Measurements from ENCODE around the gene ARMCX4. TPM values are rescaled to one million over a fixed set of nuclear protein-coding genes. Genes with fewer than 3 reads are reported as not detected.
"Not testable (repeated sequence)": the region's sequence is repeated elsewhere in the genome, so short reads cannot be mapped to it uniquely, and the experiment has no call there.

ARMCX4 gene
- total and polyA plus RNA-seq, 2 experiments from 2014 or later, result 6.2 to 8.3 TPM

DNA sequence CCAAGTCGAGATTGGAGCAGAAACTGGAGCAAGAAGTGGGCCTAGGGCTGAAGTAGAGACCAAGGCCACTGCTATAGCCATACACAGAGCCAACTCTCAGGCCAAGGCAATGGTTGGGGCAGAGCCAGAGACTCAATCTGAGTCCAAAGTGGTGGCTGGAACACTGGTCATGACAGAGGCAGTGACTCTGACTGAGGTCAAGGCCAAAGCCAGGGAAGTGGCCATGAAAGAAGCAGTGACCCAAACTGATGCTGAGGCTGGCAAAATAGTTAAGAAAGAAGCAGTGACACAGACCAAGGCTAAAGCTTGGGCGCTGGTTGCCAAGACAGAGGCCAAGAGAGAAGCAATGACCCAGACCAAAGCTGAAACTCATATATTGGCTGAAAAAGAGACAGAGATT lies 3.5 kb downstream of the ARMCX4 start:
- no peak overlapping the region for H3K4me2 ChIP-seq
- no peaks in the 10 kb centered on the region for H3K36me3 ChIP-seq (replicated peaks; ENCODE audit: insufficient read depth, low read depth)

GRCh38 chrX:101491943-101492342 lies 6.7 kb downstream of the ARMCX4 start:
- WGBS (ENCODE audit: low lambda C conversion rate, missing lambda C conversion rate), result 91% methylated on average over 4 of the region's 4 CpGs
- H3K9me2 ChIP-seq (replicated peaks; ENCODE audit: insufficient read depth), result no peaks in the 10 kb centered on the region

More for the DNA sequence above, 3.5 kb downstream of the ARMCX4 start:
- no peak for DNase-seq (ENCODE audit: low spot score)
- TF ChIP-seq, protein P1, sequence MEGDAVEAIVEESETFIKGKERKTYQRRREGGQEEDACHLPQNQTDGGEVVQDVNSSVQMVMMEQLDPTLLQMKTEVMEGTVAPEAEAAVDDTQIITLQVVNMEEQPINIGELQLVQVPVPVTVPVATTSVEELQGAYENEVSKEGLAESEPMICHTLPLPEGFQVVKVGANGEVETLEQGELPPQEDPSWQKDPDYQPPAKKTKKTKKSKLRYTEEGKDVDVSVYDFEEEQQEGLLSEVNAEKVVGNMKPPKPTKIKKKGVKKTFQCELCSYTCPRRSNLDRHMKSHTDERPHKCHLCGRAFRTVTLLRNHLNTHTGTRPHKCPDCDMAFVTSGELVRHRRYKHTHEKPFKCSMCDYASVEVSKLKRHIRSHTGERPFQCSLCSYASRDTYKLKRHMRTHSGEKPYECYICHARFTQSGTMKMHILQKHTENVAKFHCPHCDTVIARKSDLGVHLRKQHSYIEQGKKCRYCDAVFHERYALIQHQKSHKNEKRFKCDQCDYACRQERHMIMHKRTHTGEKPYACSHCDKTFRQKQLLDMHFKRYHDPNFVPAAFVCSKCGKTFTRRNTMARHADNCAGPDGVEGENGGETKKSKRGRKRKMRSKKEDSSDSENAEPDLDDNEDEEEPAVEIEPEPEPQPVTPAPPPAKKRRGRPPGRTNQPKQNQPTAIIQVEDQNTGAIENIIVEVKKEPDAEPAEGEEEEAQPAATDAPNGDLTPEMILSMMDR (IDR thresholded peaks at IDR 0.05; ENCODE audit: poor library complexity), result no peak
- TF ChIP-seq EZH2 (IDR thresholded peaks at IDR 0.05; ENCODE audit: borderline replicate concordance) (no peak), EZH2phosphoT487 (IDR thresholded peaks at IDR 0.05; ENCODE audit: low read depth, severe bottlenecking, unreplicated experiment) (no peak)
- Histone ChIP-seq H3K9me2 (replicated peaks; ENCODE audit: insufficient read depth) (no peaks in the 10 kb centered on the region), H3K27ac (no peak overlapping the region), H3K9me3 (ENCODE audit: low read depth) (no peaks in the 10 kb centered on the region), H3K27me3 (no peaks in the 10 kb centered on the region), H3K4me1 (ENCODE audit: insufficient read depth) (no peaks in the 10 kb centered on the region), H2AFZ (no peak overlapping the region), H3K79me2 (no peaks in the 10 kb centered on the region), H4K20me1 (ENCODE audit: insufficient read depth, poor library complexity, severe bottlenecking) (no peaks in the 10 kb centered on the region), H3K4me3 (no peak overlapping the region)
- 56% methylated on average over 2 of the region's 2 CpGs for WGBS (ENCODE audit: low lambda C conversion rate, missing lambda C conversion rate)

DNA sequence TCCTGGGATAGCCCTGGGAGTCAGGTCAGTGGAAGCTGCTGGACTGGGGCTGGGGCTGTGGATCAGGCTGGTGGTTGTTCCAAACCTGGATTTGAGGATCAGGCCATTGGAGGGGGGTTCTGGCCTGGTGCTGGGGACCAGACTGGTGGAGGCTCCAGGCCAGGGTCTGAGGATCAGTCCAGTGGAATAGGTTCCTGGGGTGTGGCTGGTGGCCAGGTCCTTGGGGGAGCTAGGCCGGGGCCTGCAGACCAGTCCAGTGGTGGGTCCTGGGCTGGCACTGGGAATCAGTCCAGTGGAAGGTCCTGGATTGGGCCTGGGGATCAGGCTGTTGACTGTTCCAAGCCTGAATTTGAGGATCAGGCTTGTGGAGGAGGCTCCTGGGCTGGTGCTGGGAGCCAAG lies 8.0 kb downstream of the ARMCX4 start:
- H3K27me3 ChIP-seq, result no peaks in the 10 kb centered on the region
- 88% methylated on average over 1 of the region's 1 CpG for WGBS (ENCODE audit: low lambda C conversion rate, missing lambda C conversion rate)
- H3K79me2 ChIP-seq, result no peaks in the 10 kb centered on the region
- TF ChIP-seq, protein P1 (IDR thresholded peaks at IDR 0.05; ENCODE audit: poor library complexity), result no peak
- TF ChIP-seq EZH2phosphoT487 (IDR thresholded peaks at IDR 0.05; ENCODE audit: low read depth, severe bottlenecking, unreplicated experiment) (no peak), EZH2 (IDR thresholded peaks at IDR 0.05; ENCODE audit: borderline replicate concordance) (no peak)
- no peak overlapping the region for H2AFZ ChIP-seq
- no peaks in the 10 kb centered on the region for H3K9me3 ChIP-seq (ENCODE audit: low read depth)
- no peak overlapping the region for H3K27ac ChIP-seq
- no peak for DNase-seq (ENCODE audit: low spot score)
- H3K4me3 ChIP-seq, result no peak overlapping the region
- H3K36me3 ChIP-seq (replicated peaks; ENCODE audit: insufficient read depth, low read depth), result no peaks in the 10 kb centered on the region
- no peaks in the 10 kb centered on the region for H3K4me1 ChIP-seq (ENCODE audit: insufficient read depth)
- no peak overlapping the region for H3K4me2 ChIP-seq
- H4K20me1 ChIP-seq (ENCODE audit: insufficient read depth, poor library complexity, severe bottlenecking), result no peaks in the 10 kb centered on the region
- H3K9me2 ChIP-seq (replicated peaks; ENCODE audit: insufficient read depth), result no peaks in the 10 kb centered on the region

More at GRCh38 chrX:101491943-101492342, 6.7 kb downstream of the ARMCX4 start:
- no peak for DNase-seq (ENCODE audit: low spot score)
- Histone ChIP-seq H3K79me2 (no peaks in the 10 kb centered on the region), H3K36me3 (replicated peaks; ENCODE audit: insufficient read depth, low read depth) (no peaks in the 10 kb centered on the region), H3K27me3 (no peaks in the 10 kb centered on the region), H3K9me3 (ENCODE audit: low read depth) (no peaks in the 10 kb centered on the region), H3K4me1 (ENCODE audit: insufficient read depth) (no peaks in the 10 kb centered on the region), H2AFZ (no peak overlapping the region), H3K27ac (no peak overlapping the region), H4K20me1 (ENCODE audit: insufficient read depth, poor library complexity, severe bottlenecking) (no peaks in the 10 kb centered on the region), H3K4me2 (no peak overlapping the region), H3K4me3 (no peak overlapping the region)
- TF ChIP-seq EZH2phosphoT487 (IDR thresholded peaks at IDR 0.05; ENCODE audit: low read depth, severe bottlenecking, unreplicated experiment) (no peak), EZH2 (IDR thresholded peaks at IDR 0.05; ENCODE audit: borderline replicate concordance) (no peak)
- TF ChIP-seq, protein P1 (IDR thresholded peaks at IDR 0.05; ENCODE audit: poor library complexity), result no peak

DNA sequence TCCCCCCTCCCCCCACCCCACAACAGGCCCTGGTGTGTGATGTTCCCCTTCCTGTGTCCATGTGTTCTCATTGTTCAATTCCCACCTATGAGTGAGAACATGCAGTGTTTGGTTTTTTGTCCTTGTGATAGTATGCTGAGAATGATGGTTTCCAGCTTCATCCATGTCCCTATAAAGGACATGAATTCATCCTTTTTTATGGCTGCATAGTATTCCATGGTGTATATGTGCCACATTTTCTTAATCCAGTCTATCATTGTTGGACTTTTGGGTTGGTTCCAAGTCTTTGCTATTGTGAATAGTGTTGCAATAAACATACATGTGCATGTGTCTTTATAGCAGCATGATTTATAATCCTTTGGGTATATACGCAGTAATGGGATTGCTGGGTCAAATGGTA lies 17.7 kb downstream of the ARMCX4 start:
- H3K36me3 ChIP-seq (replicated peaks; ENCODE audit: insufficient read depth, low read depth); H3K27ac ChIP-seq; H3K4me3 ChIP-seq; H3K9me3 ChIP-seq (ENCODE audit: low read depth); H3K9me2 ChIP-seq (replicated peaks; ENCODE audit: insufficient read depth); H3K79me2 ChIP-seq; H3K4me1 ChIP-seq (ENCODE audit: insufficient read depth); H3K27me3 ChIP-seq; H2AFZ ChIP-seq; H3K4me2 ChIP-seq; DNase-seq (ENCODE audit: low spot score); H4K20me1 ChIP-seq (ENCODE audit: insufficient read depth, poor library complexity, severe bottlenecking): not testable (repeated sequence)
- 100% methylated on average over 1 of the region's 1 CpG for WGBS (ENCODE audit: low lambda C conversion rate, missing lambda C conversion rate)

Measured in hepatocyte (in vitro differentiated cells).